RWPE1 (cell line): ENCODE results near the gene XXYLT1.

Source experiments
- CTCF ChIA-PET: fragments of 350-600 bp; sonication (Branson Sonifier 250); formaldehyde crosslinking; extraction: SDS; loops from one replicate; lab custom pipeline; 2021; lab: Yijun Ruan, JAX
- POLR2A ChIA-PET: fragments of 400-600 bp; formaldehyde crosslinking; extraction: SDS; loops from one replicate; lab custom pipeline; 2020; ENCODE audit warnings: antibody characterized with exemption; ENCODE audit not compliant: low non-redundant PET; lab: Yijun Ruan, JAX
- DNase-seq: peaks from one replicate; pipeline ENCODE4 v3.0.0; 2012; ENCODE audit warnings: low spot score
- H3K27ac ChIP-seq: fragments of 450-650 bp; 2 replicates; pipeline ENCODE4 v1.5.1; 2017
- TF ChIP-seq, protein P1 (sequence below): fragments of 450-650 bp; conservative IDR thresholded peaks from 2 replicates; pipeline ENCODE4 v1.5.1; 2017; ENCODE audit warnings: low read depth, mild to moderate bottlenecking

XXYLT1 gene

DNA sequence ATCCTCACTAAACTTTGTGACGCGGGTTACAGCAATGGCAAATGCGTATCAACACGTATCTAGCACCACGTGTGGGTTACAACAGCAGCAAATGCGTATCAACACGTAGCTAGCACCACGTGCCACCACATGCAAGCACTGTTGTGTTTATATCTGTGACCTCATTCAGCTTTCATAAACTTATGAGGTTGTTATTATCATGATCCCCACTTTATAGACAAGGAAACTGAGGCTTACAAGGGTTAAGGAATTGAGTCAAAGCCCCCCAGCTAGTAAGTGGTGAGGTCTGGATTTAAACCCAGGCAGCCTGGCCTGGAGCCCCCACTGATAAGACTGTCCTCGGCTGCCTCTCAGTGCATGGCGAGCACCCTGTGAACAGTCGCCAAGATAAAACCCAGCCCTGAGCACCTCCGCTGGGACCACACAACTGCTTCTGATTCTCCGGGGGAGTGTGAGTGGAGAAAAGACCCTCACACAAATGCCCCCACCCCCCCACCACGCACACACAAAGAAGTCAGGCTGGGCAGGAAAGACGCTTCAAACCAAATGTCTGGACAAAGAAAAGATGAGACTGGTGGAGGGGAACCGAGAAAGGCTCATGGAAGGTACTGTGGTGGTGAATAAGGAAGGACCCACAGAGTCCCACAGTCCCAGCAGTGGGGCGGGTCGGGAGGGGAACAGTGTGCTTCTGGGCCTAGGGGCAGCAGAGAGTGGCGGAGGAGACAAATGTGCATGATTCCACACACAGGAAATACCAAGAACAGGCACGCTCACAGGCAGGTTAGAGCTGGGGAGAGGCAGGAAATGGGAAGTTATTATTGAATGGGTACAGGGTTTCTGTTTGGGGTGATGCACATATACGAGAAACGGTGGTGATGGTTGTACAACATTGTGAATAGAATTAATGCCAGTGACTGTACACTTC lies 173.4 kb downstream of the XXYLT1 start:
- peak; percentile 34 for DNase-seq
- POLR2A ChIA-PET: no interaction called here
- TF ChIP-seq, protein P1, sequence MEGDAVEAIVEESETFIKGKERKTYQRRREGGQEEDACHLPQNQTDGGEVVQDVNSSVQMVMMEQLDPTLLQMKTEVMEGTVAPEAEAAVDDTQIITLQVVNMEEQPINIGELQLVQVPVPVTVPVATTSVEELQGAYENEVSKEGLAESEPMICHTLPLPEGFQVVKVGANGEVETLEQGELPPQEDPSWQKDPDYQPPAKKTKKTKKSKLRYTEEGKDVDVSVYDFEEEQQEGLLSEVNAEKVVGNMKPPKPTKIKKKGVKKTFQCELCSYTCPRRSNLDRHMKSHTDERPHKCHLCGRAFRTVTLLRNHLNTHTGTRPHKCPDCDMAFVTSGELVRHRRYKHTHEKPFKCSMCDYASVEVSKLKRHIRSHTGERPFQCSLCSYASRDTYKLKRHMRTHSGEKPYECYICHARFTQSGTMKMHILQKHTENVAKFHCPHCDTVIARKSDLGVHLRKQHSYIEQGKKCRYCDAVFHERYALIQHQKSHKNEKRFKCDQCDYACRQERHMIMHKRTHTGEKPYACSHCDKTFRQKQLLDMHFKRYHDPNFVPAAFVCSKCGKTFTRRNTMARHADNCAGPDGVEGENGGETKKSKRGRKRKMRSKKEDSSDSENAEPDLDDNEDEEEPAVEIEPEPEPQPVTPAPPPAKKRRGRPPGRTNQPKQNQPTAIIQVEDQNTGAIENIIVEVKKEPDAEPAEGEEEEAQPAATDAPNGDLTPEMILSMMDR: no peak
- peak overlapping the region; percentile 83 for H3K27ac ChIP-seq
- CTCF ChIA-PET: interaction anchor here (1.1 kb wide), 1 partner anchor 153 kb away, joined by 3 read pairs; no protein-coding TSS in a partner anchor

DNA sequence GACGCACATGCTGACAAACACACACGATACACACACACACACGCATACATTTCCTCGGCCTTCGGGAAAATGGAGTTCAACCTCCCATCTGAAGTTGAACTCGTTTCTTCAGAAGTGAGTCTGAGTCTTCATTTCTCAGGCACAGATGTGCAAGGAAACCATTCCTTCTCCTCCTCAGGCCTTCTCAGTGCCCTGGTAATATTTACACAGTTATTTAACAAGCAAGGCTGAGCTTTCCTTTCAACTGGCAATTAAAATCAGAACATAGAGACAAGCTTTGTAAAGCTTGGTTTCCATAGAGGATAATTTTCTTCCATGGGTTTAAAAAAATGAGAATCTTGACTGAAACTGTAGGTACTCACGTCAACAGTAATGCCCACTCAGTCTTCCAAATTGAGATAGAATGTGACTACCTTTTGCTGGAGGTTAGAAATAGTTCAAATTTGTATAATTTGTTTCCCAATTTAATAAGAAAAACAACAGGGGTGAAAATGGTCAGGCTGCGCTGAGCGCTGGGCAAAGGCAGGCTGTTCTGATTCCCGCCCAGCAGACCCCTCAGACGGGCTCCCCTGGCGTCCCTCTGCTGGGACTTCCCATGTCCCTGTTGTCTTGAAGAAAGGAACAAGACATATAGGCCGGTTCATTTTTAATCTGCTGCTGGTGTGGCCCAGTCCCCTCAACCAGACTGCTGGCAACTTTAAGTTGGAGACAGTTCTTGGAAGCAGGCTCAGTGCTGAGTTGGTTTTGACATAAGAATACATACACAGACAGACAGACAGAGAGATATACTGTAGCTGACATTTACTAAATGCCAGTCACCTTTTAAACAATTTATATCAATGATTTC lies 174.3 kb downstream of the XXYLT1 start:
- CTCF ChIA-PET: interaction anchor here (0.6 to 1.1 kb wide), 2 partner anchors 89 to 154 kb away, joined by 3 read pairs; no protein-coding TSS in a partner anchor
- TF ChIP-seq, protein P1: no peak
- POLR2A ChIA-PET: no interaction called here
- DNase-seq: no peak
- peak overlapping the region; percentile 83 for H3K27ac ChIP-seq

DNA sequence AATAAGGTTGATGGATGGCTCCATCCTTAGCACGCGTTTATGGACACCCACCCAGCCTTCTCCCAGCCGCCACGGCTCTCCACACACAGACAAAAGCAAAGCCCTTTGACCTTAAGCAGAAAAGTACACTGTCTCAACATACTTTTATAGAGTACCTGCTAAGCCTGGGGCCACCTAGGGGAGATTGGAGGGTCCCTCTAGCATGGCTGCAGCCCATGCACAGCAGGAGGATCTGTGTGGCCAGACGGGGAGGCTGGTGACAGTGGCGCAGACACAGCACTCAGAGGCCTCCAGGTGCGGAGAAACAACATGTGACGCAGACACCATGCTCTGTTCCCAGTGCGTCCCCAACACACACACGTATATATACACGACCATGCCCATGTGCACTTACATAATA lies 174.9 kb downstream of the XXYLT1 start:
- TF ChIP-seq, protein P1: no peak
- ChIA-PET CTCF (interaction anchor here (0.6 to 1.1 kb wide), 2 partner anchors 90 to 154 kb away, joined by 3 read pairs; no protein-coding TSS in a partner anchor), POLR2A (no interaction called here)
- DNase-seq: no peak
- H3K27ac ChIP-seq: peak overlapping the region; percentile 26

DNA sequence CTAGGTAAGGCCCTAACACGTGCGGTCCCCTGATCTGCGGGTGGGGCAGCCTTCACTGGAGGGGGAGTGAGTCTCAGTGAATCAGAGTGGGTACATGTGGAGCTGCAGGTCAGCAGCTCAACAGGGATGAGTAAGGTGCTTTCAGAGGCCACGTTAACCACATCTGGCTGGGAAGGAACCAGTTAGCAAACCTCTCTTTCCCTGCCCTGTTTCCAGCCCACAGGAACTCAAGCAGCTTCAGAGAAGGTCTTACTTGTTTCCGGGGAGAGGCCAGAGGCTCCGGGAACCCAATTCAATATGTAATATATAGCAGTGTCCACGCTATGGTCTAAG lies 175.3 kb downstream of the XXYLT1 start:
- H3K27ac ChIP-seq: peak overlapping the region; percentile 26
- ChIA-PET CTCF (no interaction called here), POLR2A (no interaction called here)
- TF ChIP-seq, protein P1: no peak
- DNase-seq: no peak

DNA sequence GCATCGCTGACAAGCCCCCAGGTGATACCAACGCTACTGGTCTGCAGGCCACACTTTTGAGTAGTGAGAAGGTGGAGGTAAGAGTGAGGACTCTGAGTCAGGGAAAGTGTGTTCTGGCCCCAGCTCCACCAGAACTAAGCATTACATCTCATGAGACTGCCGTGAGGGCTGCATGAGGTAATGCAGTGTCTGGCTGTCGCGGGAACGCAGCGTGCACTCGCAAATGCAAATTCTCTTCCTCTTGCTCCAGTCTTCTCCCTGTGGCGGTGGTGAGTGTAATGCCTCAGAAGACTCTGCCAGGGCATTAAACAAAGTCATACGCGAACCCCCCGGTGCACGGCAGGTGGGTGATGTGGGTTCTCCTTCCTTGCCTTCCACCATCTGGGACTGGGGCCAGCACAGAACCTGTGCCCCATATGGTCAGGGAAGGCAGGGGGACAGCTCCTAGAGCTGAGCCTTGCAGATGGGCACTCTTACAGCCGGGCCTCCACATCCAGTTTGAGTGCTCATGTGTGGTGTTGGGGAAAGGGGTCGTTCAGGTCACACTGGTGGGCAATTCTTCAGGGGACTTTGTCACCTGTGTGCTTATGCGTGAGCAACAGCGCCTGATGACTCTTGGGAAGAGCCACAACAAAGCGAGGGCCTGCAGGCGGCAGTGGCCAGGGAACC lies 175.8 kb downstream of the XXYLT1 start:
- H3K27ac ChIP-seq: peak overlapping the region; percentile 26
- DNase-seq: no peak
- ChIA-PET POLR2A (no interaction called here), CTCF (no interaction called here)
- TF ChIP-seq, protein P1: no peak
